ENCODE measurements around the gene KRT14.
"Not testable (repeated sequence)": the region's sequence is repeated elsewhere in the genome, so short reads cannot be mapped to it uniquely, and the experiment has no call there.

The KRT14 gene

GRCh38 chr17:41625602-41626001 is 38.9 kb upstream of the KRT14 start:
- TF ChIP-seq, protein P1, sequence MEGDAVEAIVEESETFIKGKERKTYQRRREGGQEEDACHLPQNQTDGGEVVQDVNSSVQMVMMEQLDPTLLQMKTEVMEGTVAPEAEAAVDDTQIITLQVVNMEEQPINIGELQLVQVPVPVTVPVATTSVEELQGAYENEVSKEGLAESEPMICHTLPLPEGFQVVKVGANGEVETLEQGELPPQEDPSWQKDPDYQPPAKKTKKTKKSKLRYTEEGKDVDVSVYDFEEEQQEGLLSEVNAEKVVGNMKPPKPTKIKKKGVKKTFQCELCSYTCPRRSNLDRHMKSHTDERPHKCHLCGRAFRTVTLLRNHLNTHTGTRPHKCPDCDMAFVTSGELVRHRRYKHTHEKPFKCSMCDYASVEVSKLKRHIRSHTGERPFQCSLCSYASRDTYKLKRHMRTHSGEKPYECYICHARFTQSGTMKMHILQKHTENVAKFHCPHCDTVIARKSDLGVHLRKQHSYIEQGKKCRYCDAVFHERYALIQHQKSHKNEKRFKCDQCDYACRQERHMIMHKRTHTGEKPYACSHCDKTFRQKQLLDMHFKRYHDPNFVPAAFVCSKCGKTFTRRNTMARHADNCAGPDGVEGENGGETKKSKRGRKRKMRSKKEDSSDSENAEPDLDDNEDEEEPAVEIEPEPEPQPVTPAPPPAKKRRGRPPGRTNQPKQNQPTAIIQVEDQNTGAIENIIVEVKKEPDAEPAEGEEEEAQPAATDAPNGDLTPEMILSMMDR (IDR thresholded peaks at IDR 0.05; ENCODE audit: borderline replicate concordance, control extremely low read depth, extremely low read depth, insufficient read depth, missing control alignments), result no peak
- no peak for DNase-seq (ENCODE audit: low spot score)
- in situ Hi-C loops (cut with MboI; ENCODE audit: low sequenced_read_pairs, unreplicated experiment), result no loop called here

DNA sequence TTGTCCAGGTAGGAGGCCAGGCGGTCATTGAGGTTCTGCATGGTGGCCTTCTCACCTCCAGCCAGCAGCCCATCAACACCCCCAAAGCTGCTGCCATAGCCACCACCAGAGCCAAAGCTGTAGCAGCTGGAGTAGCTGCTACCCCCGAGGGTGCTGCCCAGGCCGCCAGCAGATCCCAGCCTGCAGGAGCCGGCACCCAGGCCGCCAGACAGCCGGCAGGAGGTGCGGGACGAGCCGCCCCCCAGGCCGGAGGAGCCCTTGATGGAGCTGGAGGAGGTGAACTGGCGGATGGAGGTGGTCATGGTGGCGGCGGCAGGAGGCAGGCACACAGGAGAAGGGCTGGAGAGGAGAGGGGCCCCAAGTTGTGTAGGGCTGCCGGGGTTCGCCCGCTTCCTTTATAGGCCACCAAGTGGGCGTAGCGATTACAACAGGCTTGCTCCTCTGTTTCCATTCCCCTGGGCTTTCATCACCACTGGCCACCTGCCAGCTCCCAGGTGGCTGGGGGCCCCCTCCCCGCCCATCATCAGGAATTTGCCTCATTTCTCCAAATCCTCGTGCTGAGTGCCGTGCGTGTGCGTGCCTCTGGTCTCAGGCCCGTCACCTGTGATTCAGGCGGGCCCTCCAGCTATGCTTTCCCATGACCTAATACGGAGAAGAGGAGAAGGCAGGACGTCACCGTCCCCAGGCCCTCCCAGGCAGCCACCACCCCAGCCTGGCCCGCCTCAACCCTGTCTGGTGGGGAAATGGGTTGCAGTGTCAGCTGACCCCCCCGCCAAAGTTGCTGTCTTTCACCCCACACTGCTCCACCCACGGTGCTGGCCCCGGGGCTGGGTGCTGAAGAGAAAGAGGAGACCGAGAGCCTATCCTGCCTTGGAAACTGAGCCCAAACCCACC is 37.8 kb upstream of the KRT14 start, which contains the start of gene KRT17:
KRT17 (minus strand) TSS at position 368 of the 894 bp plus-strand sequence; CDS start at position 302, 66 bp downstream.
- TF ChIP-seq, protein P1 (IDR thresholded peaks at IDR 0.05; ENCODE audit: borderline replicate concordance, control extremely low read depth, extremely low read depth, insufficient read depth, missing control alignments), result no peak
- in situ Hi-C loops (cut with MboI; ENCODE audit: low sequenced_read_pairs, unreplicated experiment), result no loop called here
- no peak for DNase-seq (ENCODE audit: low spot score)

DNA sequence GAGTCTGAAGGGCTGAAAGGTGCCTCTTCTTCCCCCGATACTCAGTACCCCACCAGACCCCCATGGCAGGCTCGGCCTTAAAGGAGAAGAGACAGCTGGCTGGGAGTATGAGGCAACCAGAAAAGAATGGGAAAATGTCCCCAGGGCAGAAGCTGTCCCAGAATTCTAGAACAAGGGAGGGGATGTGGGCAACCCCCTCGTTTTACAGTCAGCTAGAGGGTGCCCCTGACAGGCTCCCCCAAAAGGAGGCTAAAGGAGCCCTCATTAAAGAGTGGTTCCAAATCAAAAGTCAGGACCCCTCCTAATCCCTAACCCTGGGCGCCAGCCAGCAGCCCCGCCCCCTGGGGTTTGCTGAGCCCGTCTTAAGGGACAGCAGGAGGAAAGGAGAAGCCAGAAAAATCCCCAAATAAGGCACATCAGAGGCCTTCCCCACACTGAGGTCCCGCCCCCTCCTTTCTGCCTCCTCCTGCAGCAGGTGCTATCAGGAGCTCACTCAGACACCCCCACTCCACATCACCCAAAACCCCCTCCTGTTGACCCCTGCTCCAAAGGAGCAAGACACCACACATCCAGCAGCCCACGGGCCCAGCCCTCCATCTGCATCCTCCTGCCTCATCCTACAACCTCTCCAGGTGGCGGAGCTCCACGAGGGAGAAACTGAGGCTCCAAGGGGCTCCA is 36.6 kb upstream of the KRT14 start:
- DNase-seq (ENCODE audit: low spot score); in situ Hi-C loops (cut with MboI; ENCODE audit: low sequenced_read_pairs, unreplicated experiment): not testable (repeated sequence)

DNA sequence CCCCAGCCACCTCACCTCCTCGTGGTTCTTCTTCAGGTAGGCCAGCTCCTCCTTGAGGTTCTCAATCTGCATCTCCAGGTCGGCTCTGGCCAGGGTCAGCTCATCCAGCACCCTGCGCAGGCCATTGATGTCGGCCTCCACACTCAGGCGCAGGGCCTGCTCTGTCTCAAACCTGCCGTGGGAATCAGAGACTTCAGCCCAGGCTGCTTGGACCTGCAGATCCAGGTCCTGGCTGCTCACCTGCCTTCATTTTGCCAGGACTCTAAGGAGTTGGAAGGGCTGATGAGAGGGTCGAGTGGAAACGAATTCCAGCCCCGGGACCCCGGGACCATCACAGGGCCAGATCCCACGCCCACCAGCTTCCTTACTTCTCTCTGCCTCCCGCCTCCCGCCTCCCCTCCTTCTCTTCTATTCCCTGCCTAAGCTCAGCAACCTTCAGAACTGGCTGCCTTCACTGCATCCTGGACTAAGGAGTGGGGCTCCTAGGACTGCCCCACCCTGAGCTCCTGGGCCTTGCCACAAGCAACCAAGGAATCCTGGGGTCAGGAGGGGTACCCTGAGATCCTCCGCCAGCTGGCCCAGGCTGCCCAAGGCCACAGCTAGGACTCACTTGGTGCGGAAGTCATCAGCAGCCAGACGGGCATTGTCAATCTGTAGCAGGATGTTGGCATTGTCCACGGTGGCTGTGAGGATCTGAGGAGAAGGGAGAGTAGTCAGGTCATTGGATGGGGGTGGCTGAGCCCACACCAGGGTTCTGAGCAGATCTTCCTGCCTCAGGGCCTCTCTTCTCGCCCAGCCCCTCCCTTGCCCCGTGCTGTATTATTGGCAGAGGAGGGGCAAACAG is 35.9 kb upstream of the KRT14 start:
- DNase-seq (ENCODE audit: low spot score); in situ Hi-C loops (cut with MboI; ENCODE audit: low sequenced_read_pairs, unreplicated experiment): not testable (repeated sequence)

GRCh38 chr17:41621916-41622315 is 35.2 kb upstream of the KRT14 start:
- in situ Hi-C loops (cut with MboI; ENCODE audit: low sequenced_read_pairs, unreplicated experiment), result no loop called here
- TF ChIP-seq, protein P1 (IDR thresholded peaks at IDR 0.05; ENCODE audit: borderline replicate concordance, control extremely low read depth, extremely low read depth, insufficient read depth, missing control alignments), result no peak
- DNase-seq (ENCODE audit: low spot score), result no peak

DNA sequence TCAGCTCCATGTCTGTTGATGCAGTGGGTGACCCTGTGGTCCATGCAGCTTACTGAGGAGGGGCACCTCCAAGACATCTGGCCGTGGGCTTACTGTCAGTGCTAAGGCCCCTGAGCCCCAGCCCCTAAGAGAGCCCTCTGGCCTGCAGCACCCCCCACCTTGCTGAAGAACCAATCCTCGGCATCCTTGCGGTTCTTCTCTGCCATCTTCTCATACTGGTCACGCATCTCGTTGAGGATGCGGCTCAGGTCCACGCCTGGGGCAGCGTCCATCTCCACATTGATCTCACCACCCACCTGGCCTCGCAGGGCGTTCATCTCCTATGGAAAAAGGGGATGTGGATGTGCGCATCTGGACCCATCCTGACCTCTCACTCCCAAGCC is 34.7 kb upstream of the KRT14 start:
- in situ Hi-C loops (cut with MboI; ENCODE audit: low sequenced_read_pairs, unreplicated experiment); DNase-seq (ENCODE audit: low spot score): not testable (repeated sequence)

- in situ Hi-C loops (cut with MboI; ENCODE audit: low sequenced_read_pairs, unreplicated experiment), result no loop called here
- DNase-seq (ENCODE audit: low spot score), result no peak
- TF ChIP-seq, protein P1 (IDR thresholded peaks at IDR 0.05; ENCODE audit: borderline replicate concordance, control extremely low read depth, extremely low read depth, insufficient read depth, missing control alignments), result no peak
Measured at GRCh38 chr17:41620583-41621434, 34.1 kb upstream of the KRT14 start.

DNA sequence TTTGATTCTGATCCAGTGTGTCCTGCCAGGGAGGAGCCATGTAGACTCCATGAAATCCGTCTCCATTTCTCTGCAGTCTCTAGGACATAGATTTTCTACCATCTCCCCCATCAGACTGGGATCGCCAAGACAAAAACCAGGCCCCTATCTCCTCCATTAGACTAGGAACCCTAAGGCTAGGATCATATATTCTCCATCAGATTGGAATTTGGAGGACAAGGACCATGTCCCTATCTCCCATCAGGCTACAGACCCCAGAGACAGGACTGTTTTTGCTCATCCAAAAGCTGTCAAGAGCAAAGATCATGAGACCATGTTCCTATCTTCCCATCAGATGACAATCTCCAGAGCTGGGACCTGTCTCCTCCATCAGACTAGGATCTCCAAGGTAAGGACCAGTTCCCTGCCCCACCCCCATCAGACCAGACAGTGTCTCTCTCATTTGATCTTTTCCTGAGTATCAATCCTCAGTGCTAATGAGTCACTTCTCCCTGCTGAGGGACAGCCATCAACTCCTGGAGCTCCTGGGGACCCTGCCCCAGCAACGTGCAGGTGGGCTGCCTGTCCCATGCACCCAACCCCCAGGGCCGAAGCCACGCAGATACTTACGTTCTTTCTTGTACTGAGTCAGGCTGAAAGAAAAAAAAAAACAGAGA is 33.4 kb upstream of the KRT14 start:
- DNase-seq (ENCODE audit: low spot score); in situ Hi-C loops (cut with MboI; ENCODE audit: low sequenced_read_pairs, unreplicated experiment): not testable (repeated sequence)

All from GM13976 (cell line).